Endodermal cell (in vitro differentiated cells): ENCODE measurements around the gene C1orf167. TPM values are rescaled to one million over a fixed set of nuclear protein-coding genes. Genes with fewer than 3 reads are reported as not detected.
A peak's percentile ranks its signal among the peaks of the same experiment; 100 is the strongest.

Source experiments
- DNase-seq: peaks from one replicate; pipeline ENCODE4 v3.0.0-alpha.2; 2017
- H3K27ac ChIP-seq: 2 replicates; pipeline ENCODE4 v1.5.1; 2013; ENCODE audit warnings: mild to moderate bottlenecking, low read depth, low read length, moderate library complexity
- H3K27me3 ChIP-seq: 2 replicates; pipeline ENCODE4 v1.6.1; 2013; ENCODE audit warnings: mild to moderate bottlenecking, low read length, moderate library complexity; ENCODE audit not compliant: insufficient read depth, control insufficient read depth, poor library complexity, severe bottlenecking
- H3K36me3 ChIP-seq: 2 replicates; pipeline ENCODE4 v1.7.0; 2013; ENCODE audit warnings: mild to moderate bottlenecking, low read length, moderate library complexity; ENCODE audit not compliant: control insufficient read depth, insufficient read depth
- H3K4me1 ChIP-seq: one replicate; pipeline ENCODE4 v1.7.0; 2013; ENCODE audit warnings: low read length; ENCODE audit not compliant: control insufficient read depth, insufficient read depth
- H3K4me3 ChIP-seq: 2 replicates; pipeline ENCODE4 v1.5.1; 2013; ENCODE audit warnings: mild to moderate bottlenecking, low read length, moderate library complexity
- H3K9ac ChIP-seq: 2 replicates; pipeline ENCODE4 v1.6.1; 2013; ENCODE audit warnings: mild to moderate bottlenecking, low read length, moderate library complexity; ENCODE audit not compliant: poor library complexity, severe bottlenecking; ENCODE audit errors: extremely low read depth
- H3K9me3 ChIP-seq: 2 replicates; pipeline ENCODE4 v1.6.1; 2013; ENCODE audit warnings: mild to moderate bottlenecking, low read length, moderate library complexity; ENCODE audit not compliant: control insufficient read depth
- H3K27ac Mint-ChIP-seq: 2 replicates; pipeline ENCODE4 v1.8.0; 2020; ENCODE audit warnings: mixed read lengths
- H3K27me3 Mint-ChIP-seq: 2 replicates; pipeline ENCODE4 v1.8.0; 2021; ENCODE audit warnings: mild to moderate bottlenecking, mixed read lengths; ENCODE audit not compliant: insufficient read depth
- H3K36me3 Mint-ChIP-seq: 2 replicates; pipeline ENCODE4 v1.8.0; 2020; ENCODE audit warnings: low read depth, mixed read lengths
- H3K4me1 Mint-ChIP-seq: 2 replicates; pipeline ENCODE4 v1.8.0; 2020; ENCODE audit warnings: mixed read lengths
- H3K4me3 Mint-ChIP-seq: 2 replicates; pipeline ENCODE4 v1.8.0; 2020; ENCODE audit warnings: mild to moderate bottlenecking, moderate library complexity, mixed read lengths
- H3K9me3 Mint-ChIP-seq: 2 replicates; pipeline ENCODE4 v1.8.0; 2020; ENCODE audit warnings: mild to moderate bottlenecking, mixed read lengths
- CTCF ChIP-seq: fragments of 200-600 bp; sonication (generic); conservative IDR thresholded peaks from 2 replicates; pipeline ENCODE4 v1.5.0; 2021; ENCODE audit warnings: antibody characterized with exemption, mild to moderate bottlenecking
- WGBS, 2 experiments: methylation state at CpG; one replicate each; pipeline versions ENCODE4 v1.1.5 to v1.1.7; 2013; ENCODE audit warnings: missing lambda C conversion rate in 2 of 2, mixed read lengths in 1 of 2; ENCODE audit not compliant: insufficient coverage in 1 of 2, insufficient read length in 1 of 2; 5-methylcytosine and 5-hydroxymethylcytosine counted together
- long read RNA-seq, 4 experiments: library from polyadenylated mRNA in 2 of 4; library from RNA in 1 of 4; library from capped mRNA in 1 of 4; stranded (forward) in 3 of 4; unstranded in 1 of 4; transcript quantifications; one replicate each; pipeline ENCODE4 v2.0.0, GENCODE V29; 2020 to 2021; ENCODE audit warnings: inconsistent platforms in 1 of 4
- polyA plus RNA-seq, 2 experiments: library from polyadenylated mRNA; stranded (reverse); fragments of 50-300 nt; gene quantifications; one replicate each; pipeline ENCODE4 v1.2.3, GENCODE V29; 2013
- total RNA-seq, 2 donors: library from RNA; stranded (reverse); fragmentation: NEBNext Ultra II Directional in 1 of 2; extraction: Animal tissue kit (Norgen Biotek cat#: 25700) in 1 of 2; gene quantifications; 2 replicates in 1 of 2; 3 replicates in 1 of 2; pipeline ENCODE4 v1.2.1, GENCODE V29; 2021

Gene C1orf167
- 1 to 10 TPM in 1 of 2 donors, under 1 TPM in 1; 0.95 to 1.4 TPM for total RNA-seq
- polyA plus RNA-seq (2013, experiment 1 of 2) = 0.39 TPM
- 0.54 TPM for polyA plus RNA-seq (2013, experiment 2 of 2)
- long read RNA-seq, experiment 1 = 0 reads
- long read RNA-seq, experiment 2 = 0 reads
- long read RNA-seq, experiment 3, partial matches to known transcripts = 0 of 1 reads
- long read RNA-seq, experiment 3, other reads (novel, unspliced or antisense) = 1 of 1 reads
- long read RNA-seq, experiment 4, partial matches to known transcripts = 0 of 1 reads
- long read RNA-seq, experiment 4, other reads (novel, unspliced or antisense) = 1 of 1 reads

DNA sequence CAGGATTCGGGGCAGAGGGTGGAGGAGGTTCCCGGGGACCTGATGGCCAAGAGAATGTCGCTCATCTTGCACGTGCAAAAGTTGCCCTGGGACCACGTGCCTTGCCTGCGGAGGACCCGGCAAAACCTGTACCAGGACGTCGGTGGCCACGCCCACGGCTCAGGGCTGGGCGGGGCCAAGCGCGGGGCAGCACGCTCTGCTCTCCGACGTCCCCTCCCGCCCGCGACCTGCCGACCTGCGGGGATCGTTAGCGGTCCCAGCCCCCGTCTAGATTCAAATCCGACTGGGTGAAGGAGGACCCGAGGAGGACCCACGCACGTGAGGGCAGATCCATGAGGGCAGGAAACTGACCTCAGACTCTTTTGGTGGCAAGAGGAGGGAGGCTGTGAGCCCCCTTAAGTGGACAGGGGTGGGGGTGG, at the start of gene C1orf167:
C1orf167 (plus strand) TSS at position 206 of the 419 bp plus-strand sequence. CDS start 2,208 bp downstream, outside the sequence.
- Histone ChIP-seq H3K9me3 (no peaks in the 10 kb centered on the region), H3K27ac (no peak within 1 kb of the TSS), H3K9ac (no peak within 1 kb of the TSS), H3K27me3 (peaks cover 15% of the 10 kb centered on the region), H3K4me3 (no peak within 1 kb of the TSS), H3K4me1 (no peaks in the 10 kb centered on the region), H3K36me3 (no peaks in the 10 kb centered on the region)
- Mint-ChIP-seq H3K4me3 (peak within 1 kb of the TSS; percentile 41), H3K9me3 (no peaks in the 10 kb centered on the region), H3K36me3 (no peaks in the 10 kb centered on the region), H3K4me1 (peaks cover 7% of the 10 kb centered on the region), H3K27ac (peak within 1 kb of the TSS; percentile 54), H3K27me3 (peaks cover 54% of the 10 kb centered on the region)
- DNase-seq = peak; percentile 85
- WGBS, 2 experiments = 9 to 10% methylated on average over 10 to 29 of the region's 29 CpGs
- TF ChIP-seq CTCF = no peak

- Histone ChIP-seq H3K9me3 (no peaks in the 10 kb centered on the region), H3K9ac (no peak overlapping the region), H3K4me1 (peaks cover 5% of the 10 kb centered on the region), H3K4me3 (no peak overlapping the region), H3K36me3 (no peaks in the 10 kb centered on the region), H3K27ac (no peak overlapping the region), H3K27me3 (no peaks in the 10 kb centered on the region)
- Mint-ChIP-seq H3K4me3 (no peak overlapping the region), H3K27ac (no peak overlapping the region), H3K36me3 (no peaks in the 10 kb centered on the region), H3K9me3 (no peaks in the 10 kb centered on the region), H3K27me3 (no peaks in the 10 kb centered on the region), H3K4me1 (peaks cover 9% of the 10 kb centered on the region)
- no peak for DNase-seq
- WGBS, 2 experiments = 94 to 100% methylated on average over 2 to 8 of the region's 8 CpGs
- no peak for TF ChIP-seq CTCF
Observed at GRCh38 chr1:11712285-11712684, 49.7 kb upstream of the C1orf167 start.

DNA sequence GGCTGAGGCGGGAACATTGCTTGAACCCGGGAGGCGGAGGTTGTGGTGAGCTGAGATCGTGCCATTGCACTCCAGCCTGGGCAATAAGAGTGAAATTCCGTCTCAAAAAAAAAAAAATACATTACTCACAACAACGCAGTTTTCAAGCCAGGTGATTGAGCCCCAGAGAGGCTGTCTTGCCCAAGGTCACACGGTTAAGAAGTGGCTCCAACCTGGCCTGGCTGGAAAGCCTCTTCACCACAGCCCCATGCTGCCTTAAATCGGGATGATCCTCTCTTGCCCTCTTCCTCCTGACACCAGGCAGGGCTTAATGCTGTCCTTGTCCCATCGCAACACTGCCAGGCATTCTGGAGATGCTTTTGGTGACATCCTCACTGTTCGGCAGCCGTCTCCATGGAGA, 48.9 kb upstream of the C1orf167 start:
- no peak for DNase-seq
- Histone ChIP-seq H3K9me3 (no peaks in the 10 kb centered on the region), H3K36me3 (no peaks in the 10 kb centered on the region), H3K4me3 (no peak overlapping the region), H3K27ac (no peak overlapping the region), H3K27me3 (no peaks in the 10 kb centered on the region), H3K9ac (no peak overlapping the region), H3K4me1 (no peaks in the 10 kb centered on the region)
- WGBS, 2 experiments = 94 to 95% methylated on average over 6 to 11 of the region's 11 CpGs
- Mint-ChIP-seq H3K27me3 (no peaks in the 10 kb centered on the region), H3K27ac (no peak overlapping the region), H3K36me3 (no peaks in the 10 kb centered on the region), H3K9me3 (no peaks in the 10 kb centered on the region), H3K4me1 (peaks cover 4% of the 10 kb centered on the region), H3K4me3 (no peak overlapping the region)
- TF ChIP-seq CTCF = no peak
